ENCODE data around the gene MYOT.
A peak's percentile ranks its signal among the peaks of the same experiment; 100 is the strongest.
"Not testable (repeated sequence)": the region's sequence is repeated elsewhere in the genome, so short reads cannot be mapped to it uniquely, and the experiment has no call there.

MYOT gene

DNA sequence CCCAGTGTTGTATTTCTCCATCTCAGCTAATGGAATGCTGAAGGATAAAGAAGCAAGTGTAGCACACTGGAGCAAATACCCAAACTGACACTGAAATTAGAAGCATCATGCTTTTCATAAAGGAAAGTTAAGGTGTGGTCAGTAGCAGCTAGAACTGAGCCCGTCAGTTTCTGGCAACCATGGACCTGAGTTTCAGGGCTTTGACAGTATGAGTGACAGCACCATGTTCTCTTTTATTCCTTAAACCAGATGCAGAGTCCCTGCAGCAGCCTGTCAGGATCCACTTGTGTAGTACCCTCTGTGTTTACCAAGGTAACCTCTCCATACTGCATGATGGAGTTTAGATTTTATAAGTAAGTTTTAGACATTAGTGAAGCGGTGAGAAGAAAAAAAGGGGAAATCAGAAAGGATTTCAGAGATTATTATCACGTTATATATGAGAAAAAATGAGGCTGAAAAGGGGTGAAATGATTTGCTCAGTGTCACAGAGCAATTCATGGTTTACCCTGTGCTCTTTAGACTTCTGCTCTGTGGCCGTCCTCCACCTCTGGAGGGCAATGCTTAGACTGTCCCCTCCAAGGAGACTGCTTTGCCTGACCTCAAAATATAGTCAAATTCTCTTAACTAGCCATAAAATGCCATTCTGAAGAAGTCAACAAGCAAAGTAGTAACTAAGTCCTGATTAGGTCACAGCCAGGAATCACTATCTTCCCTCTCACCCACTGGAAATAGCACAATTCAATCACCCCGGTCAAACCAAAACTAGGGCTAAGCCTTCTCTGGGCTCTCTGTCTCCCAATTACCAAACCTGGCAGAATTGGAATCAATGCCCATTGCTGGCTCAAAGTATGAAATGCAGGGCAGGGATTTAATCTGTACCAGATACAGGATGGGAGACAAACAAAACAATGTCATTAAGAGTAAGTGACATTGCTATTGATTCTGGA lies 10.5 kb upstream of the MYOT start:
- DNase-seq, result no peak

DNA sequence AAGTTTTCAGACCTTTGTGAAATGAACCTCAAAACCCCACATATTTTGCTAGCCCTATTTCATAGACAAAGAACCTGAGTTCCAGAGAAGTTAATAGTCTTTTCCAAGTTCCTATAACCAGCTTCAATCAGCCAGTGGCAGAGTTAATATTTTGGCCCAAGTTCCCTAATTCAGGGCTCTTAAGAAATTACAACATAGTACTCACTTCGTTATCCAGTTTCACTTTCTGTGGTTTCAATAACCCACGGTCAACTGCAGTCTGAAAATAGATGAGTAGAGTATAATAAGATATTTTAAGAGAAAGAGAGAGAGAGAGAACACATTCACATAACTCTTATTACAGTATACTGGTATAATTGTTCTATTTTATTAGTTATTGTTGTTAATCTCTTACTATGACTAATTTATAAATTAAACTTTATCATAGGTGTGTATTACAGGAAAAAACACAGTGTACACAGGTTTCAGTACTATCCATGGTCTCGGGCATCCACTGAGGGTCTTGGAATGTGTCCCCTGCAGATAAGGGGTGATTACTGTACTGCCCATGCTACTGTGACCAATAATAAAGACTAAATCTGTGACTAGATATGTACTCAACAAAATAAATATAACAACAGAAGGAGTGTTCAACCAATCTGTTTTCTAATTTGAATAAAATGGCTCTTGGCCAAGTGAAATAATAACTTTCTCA lies 9.3 kb upstream of the MYOT start:
- no peak for DNase-seq

DNA sequence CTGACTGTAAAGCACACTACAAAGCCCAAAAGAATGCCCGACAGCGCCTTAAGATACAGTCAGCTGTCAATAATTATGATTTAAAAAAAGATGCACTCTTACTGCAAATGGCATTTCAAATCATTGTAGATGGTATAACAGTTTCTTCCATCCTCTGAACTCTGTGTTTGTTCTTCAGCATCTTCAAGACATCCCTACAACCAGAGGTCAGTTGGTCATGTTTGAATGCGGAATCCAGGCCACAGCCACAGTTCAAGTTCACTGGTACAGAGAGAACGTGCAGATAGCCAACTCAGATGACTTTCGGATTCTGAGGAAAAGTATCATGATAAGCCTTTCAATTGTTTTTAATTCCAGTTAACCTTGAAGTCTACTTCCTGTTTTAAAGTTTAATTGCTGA lies 8.7 kb upstream of the MYOT start:
- no peak for DNase-seq

DNA sequence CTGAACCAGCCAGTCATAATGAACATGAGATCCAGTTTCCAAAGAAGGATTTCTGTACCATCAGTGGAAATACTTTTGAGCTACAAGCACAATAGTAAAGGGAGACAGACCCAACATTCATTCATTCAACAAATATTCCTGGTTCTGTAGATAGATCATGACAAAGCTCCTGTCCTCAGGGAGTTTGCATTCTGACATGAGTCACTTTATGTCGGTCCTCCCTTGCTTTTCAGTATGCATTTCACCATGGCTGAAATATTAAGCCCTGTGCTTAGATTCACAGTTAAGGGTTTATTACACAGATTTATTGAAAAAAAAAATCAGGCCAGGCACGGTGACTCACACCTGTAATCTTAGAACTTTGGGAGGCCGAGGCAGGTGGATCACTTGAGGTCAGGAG lies 5.4 kb upstream of the MYOT start:
- no peak for DNase-seq

GRCh38 chr5:137863653-137864052 lies 4.0 kb upstream of the MYOT start:
- DNase-seq, result not testable (repeated sequence)

GRCh38 chr5:137866541-137867388 lies 895 bp upstream of the MYOT start:
- no peak for DNase-seq

DNA sequence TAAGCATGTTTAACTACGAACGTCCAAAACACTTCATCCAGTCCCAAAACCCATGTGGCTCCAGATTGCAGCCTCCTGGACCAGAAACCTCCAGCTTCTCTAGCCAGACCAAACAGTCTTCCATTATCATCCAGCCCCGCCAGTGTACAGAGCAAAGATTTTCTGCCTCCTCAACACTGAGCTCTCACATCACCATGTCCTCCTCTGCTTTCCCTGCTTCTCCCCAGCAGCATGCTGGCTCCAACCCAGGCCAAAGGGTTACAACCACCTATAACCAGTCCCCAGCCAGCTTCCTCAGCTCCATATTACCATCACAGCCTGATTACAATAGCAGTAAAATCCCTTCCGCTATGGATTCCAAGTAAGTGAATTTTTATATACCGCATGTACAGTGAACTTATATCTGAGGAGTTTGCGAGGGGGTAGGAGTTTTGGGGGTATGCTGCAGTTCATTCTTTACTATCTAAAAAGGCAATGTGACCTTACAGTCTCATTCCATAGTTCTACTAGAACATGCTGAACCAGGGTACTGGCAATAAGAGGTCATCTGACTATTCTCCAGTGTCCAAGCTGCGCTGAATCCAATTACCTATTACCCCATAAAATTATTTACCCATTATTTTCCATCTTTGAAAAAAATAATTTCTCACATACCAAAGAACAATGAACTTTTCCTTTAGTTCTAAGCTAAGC lies 3.1 kb downstream of the MYOT start:
- no peak for DNase-seq

- DNase-seq, result no peak
Measured at GRCh38 chr5:137871571-137871970, 3.9 kb downstream of the MYOT start.

GRCh38 chr5:137872466-137872865 lies 4.8 kb downstream of the MYOT start:
- DNase-seq, result no peak

- DNase-seq, result no peak
Measured at GRCh38 chr5:137876101-137876500, 8.4 kb downstream of the MYOT start.

GRCh38 chr5:137880313-137880712 lies 12.7 kb downstream of the MYOT start:
- no peak for DNase-seq

- DNase-seq, result no peak
Measured at GRCh38 chr5:137887831-137888230, 20.2 kb downstream of the MYOT start.

DNA sequence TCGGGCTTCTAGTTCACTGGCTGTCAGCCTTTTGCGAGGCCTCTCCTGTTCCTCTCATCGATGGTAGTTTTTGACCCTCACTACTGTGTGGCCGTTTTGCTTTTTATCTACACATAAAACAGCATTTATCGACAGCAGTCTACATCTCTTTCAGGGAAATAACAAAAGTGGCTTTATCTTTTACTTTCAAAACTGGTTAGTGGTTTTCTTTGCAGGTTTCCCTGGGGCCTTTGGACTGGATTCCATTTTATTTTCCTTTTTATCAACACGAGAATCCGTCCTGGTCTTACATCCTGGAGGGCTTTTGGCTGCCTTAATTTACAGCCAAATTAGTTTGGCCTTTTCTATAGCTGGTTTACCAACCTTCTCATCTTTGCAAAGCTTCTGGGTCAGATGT lies 20.8 kb downstream of the MYOT start:
- no peak for DNase-seq

- peak; percentile 70 for DNase-seq
Measured at GRCh38 chr5:137888863-137889759, 21.5 kb downstream of the MYOT start, which contains the start of gene PKD2L2. PKD2L2 (plus strand) TSS chr5:137889457; CDS start chr5:137889492, 35 bp downstream.

- DNase-seq, result no peak
Measured at GRCh38 chr5:137890845-137891244, 23.2 kb downstream of the MYOT start.

GRCh38 chr5:137891849-137892248 lies 24.2 kb downstream of the MYOT start:
- no peak for DNase-seq

- DNase-seq, result no peak
Measured at GRCh38 chr5:137894586-137894985, 26.9 kb downstream of the MYOT start.

- no peak for DNase-seq
Measured at GRCh38 chr5:137896560-137896959, 28.9 kb downstream of the MYOT start.

- DNase-seq, result no peak
Measured at GRCh38 chr5:137899493-137899892, 31.8 kb downstream of the MYOT start.

DNA sequence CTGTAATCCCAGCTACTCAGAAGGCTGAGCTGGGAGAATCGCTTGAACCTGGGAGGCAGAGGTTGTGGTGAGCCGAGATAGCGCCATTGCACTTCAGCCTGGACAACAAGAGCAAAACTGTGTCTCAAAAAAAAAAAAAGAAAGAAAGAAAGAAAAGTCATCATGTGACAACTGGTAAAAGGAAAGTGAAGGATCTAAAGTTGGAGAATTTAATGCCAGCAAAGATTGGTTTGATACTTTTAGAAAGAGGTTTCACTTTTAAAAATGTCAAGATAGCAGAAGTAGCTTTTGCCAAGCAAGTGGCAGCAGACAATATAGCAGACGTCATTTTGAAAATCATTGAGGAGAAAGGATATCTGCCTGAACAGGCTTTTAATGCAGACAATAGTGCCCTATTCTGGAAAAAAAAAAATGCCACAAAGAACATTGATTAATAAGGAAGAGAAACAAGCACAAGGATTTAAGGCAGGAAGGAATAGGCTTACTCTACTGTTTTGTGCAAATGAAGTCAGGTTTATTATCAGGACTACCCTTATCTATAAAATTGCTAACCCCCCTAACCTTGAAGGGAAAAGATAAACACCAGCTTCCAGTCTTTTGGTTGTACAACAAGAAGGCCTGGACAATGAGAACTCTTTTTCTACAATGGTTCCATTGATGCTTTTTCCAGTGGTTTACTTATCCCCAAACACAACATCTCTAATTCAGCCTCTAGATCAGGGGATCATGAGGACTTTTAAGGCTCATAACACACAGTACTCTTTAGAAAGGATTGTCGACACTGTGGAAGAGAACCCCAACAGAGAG lies 33.6 kb downstream of the MYOT start:
- DNase-seq, result no peak
